NCI-H187 (cell line): ENCODE data around the gene PROZ.
"Not testable (repeated sequence)": the region's sequence is repeated elsewhere in the genome, so short reads cannot be mapped to it uniquely, and the experiment has no call there.

Experiments used
- DNase-seq, 2 experiments: peaks; one replicate each; lab custom pipeline; 2025; lab: John Stamatoyannopoulos, UW

Gene PROZ, protein sequence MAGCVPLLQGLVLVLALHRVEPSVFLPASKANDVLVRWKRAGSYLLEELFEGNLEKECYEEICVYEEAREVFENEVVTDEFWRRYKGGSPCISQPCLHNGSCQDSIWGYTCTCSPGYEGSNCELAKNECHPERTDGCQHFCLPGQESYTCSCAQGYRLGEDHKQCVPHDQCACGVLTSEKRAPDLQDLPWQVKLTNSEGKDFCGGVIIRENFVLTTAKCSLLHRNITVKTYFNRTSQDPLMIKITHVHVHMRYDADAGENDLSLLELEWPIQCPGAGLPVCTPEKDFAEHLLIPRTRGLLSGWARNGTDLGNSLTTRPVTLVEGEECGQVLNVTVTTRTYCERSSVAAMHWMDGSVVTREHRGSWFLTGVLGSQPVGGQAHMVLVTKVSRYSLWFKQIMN

DNA sequence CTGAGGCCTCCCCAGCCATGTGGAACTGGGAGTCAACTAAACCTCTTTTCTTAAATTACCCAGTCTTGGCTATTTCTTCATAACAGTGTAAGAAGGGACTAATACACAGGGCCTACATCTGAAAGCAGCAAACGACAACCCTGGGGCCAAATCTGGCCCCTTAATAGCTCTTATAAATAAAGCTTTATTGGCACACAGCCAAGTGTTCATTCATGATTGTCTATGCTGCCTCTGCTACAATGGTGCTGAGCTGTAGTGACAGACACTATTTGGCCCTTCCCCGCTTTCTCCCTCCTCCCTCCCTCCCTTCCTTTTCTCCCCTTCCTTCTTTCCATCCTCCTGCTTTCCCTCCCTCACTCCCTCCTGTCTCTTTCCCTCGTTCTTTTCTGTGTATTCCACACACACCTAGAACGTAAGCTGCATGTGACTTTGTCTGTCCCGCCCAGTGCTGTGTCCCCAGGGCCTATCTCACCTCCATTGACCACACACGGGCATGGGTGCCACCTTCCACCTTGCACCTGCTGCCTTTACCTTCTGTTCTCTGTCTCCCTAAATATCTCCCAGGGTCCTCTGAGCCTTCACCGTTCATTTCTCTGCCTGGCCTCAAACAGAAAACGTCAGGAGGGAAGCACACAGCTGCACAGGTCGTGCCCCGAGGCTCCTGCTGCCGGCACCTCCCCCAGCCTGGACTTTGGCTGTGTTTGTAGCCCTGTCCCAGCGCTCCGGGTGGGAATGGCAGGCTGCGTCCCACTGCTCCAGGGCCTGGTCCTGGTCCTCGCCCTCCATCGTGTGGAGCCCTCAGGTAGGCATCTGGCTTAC lies at the start of gene PROZ:
TSS of gene PROZ (plus strand) at position 720 of the 819 bp plus-strand sequence. CDS start at position 733, 13 bp downstream.
- DNase-seq = no peak

DNA sequence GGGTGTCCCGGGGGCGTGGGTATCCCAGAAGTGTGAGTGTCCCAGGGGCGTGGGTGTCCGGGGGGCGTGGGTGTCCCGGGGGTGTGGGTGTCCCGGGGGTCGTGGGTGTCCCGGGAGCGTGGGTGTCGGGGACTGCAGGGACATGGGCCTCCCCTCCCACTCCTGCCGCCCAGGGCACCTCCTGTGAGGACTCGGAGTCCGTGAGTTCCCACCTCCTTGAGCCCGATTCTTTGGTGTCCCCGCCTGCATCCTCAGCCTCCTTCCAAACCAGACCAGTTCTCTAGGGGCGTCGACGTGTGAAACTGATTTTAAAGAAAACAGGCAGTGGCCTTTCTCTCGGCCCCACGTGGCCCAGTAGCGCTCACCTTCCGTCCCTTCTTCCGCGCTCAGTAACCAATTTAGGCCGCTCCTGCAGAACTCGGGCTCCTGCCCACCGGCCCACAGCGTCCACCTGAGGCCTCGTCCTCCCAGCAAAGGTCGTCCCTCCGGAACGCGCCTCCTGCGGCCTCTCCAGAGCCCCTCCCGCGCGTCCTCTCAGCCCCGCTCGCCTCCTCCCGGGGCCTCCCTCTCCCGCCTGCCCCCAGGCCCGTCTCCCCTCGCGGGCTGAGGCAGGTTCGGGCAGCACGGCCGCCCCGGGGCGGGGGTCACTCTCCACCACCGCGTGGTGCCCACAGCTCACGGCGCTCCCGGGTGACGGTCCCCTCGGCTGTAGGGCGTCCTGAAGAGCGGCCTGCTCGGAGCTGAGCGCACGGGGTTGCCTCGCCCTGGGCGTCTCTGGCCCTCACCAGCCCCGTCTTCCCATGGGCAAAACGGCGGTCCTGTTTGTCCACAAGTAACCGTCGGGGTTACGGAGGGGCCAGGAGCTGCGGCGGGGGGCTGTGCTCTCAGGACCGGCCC lies 49.0 kb upstream of the PROZ start:
- DNase-seq = no peak

DNA sequence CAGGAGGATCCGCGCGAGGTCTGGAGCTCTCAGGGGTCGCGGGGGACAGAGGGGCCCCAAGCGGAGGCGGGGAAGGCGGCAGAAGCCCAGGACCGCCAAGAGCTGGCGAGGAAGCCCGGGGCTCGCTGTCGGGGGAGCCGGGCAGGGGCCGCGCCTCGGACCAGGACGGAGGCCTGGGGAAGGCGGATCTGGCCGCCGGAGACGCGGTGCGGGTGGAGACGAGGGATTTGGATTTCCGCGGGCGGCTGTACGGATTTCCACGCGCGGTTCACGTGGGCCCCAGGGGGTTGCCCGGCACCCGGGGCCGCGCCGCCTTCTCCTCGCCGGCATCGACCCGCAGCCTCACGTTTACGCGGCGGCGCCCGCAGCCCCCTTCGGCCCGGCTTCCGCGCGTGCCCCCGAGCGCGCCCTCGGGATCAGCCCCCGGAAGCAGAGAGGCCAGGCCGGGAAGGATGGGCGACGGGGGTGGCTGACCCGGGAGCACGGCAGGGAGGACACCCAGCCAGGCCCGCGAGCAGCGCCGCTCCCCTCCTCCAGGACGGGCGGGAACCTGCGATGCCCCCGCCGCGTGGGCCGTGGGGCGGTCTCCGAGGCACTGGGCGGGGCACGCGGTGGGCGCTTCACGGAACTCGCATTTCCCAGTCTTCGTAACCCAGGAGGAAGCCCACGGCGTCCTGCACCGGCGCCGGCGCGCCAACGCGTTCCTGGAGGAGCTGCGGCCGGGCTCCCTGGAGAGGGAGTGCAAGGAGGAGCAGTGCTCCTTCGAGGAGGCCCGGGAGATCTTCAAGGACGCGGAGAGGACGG lies 48.2 kb upstream of the PROZ start:
- DNase-seq = no peak

DNA sequence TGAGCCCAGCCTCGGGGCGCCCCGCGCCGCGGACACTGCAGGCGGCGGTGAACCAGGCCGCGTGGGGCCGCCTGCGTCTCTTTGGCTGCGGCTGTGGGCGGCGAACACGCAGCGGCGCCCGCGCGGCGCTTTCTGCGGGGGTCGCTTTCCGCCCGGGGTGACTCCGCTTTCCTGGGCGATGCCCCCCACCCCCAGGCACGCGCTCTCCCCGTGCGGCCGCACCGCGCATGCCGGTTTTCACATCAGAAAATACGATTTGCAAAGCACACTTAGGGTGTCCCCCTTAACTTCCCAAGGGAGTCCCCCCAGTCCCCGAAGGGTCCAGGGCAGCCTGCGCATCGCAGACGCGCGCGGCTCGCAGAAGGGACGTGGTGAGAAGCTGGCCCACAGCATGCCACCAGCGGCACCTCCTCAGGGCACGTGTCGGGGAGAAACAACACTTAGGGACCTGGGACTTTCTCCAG lies 47.6 kb upstream of the PROZ start:
- DNase-seq = no peak

DNA sequence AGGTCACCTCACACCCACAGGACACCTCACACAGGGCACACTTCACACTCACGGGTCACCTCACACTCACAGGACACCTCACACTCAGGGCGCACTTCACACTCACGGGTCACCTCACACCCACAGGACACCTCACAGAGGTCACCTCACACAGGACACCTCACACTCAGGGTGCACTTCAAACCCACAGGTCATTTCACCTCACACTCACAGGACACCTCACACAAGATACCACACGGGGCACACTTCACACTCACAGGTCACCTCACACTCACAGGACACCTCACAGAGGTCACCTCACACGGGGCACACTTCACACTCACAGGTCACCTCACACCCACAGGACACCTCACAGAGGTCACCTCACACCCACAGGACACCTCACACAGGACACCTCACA lies 46.6 kb upstream of the PROZ start:
- DNase-seq = not testable (repeated sequence)

DNA sequence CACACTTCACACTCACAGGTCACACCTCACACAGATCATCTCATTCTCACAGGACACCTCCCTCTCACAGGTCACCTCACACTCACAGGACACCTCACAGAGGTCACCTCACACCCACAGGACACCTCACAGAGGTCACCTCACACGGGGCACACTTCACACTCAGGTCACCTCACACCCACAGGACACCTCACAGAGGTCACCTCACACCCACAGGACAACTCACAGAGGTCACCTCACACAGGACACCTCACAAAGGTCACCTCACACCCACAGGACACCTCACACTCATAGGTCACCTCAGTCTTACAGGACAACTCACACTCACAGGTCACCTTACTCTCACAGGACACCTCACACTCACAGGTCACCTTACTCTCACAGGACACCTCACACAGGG lies 46.0 kb upstream of the PROZ start:
- not testable (repeated sequence) for DNase-seq

DNA sequence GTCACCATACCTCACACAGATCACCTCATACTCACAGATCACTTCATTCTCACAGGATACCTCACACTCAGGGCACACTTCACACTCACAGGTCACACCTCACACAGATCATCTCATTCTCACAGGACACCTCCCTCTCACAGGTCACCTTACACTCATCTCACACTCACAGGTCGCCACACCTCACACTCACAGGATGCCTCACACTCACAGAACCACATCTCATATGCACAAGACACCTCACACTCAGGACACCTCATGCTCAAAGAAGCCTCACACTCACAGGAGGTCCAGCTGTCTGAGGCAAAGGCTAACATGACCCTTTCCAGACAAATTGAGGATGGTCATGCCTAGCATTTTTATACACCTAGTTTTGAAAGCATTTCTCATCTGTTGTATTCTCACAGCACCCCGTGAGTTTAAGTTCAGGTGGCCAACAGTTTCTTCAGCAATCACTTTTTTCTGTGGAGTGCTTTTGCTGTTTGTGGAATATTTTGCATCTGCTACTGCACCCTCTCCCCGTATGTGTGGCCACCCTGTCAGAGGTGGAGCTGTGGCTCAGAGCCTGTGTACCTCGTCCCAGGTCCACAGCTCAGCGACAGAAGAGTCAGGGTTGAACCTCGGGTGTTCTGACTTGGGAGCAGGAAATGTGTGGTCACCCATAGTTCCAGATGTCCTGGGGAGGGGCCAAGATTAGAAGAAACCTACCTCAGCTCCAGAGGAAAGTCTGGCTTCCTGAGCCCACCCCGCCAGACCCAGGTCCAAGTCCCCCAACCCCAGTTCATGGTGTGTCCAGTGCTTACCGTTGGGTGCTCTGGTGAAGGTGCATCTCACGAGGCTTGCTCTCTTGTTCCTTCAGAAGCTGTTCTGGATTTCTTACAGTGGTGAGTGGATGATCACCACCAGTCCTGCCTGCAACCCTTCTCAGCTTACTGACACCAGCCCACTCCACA lies 45.3 kb upstream of the PROZ start:
- DNase-seq = no peak

DNA sequence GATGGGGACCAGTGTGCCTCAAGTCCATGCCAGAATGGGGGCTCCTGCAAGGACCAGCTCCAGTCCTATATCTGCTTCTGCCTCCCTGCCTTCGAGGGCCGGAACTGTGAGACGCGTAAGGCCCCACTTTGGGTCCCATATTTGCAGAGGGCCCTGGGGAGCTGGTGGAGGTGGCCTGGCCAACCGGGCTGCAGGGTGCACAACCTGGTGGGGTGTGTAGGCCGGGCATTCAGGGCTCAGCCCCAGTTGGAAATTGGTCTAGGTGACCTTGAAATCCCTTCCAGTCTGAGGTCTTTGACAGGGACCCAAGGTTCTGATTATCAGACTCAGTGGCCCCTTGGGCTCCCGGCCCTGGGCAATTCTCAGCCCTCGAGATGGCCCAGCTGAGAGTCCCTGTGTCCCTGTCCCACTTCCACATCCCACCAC lies 44.6 kb upstream of the PROZ start:
- DNase-seq = no peak

DNA sequence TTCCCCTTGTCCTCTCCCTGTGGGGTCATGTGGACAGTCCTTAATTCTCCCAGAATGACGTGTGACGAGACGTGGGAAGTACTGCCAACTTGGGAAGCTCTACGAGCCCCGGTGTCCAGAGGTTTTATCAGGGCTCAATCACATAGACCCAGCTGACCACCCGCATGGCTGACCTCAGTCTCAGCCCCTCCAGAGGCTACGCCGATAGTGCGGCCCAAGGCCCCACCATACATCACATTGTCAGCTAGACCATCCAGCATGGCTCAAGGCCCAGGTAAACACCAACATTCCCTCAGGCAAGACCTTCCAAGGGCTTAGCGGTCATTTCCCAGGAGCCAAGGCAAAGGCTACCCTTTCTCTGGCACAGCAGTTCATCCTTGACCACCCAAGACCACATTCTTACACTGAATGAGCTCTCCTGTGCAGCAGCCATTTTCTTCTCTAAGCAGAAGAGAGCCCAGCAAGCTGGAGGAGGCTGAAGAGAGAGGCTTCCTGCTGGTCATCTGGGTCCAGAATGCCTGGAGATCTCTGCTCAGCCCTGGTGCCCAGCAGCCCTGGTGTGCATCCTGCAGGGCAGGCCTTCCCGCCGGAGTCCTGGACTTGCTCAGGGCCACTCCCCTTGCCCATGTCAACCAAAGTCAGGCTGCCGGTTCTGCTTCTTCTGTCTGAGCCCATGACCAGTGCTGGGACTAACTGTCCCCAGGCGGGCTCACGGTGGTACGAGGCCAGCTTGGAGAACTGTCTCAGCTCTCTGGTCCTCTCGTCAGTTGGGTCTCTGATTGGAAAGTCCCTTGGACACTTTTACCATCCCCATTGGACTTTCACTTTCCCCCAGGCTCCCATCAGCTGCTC lies 43.7 kb upstream of the PROZ start:
- DNase-seq = no peak

DNA sequence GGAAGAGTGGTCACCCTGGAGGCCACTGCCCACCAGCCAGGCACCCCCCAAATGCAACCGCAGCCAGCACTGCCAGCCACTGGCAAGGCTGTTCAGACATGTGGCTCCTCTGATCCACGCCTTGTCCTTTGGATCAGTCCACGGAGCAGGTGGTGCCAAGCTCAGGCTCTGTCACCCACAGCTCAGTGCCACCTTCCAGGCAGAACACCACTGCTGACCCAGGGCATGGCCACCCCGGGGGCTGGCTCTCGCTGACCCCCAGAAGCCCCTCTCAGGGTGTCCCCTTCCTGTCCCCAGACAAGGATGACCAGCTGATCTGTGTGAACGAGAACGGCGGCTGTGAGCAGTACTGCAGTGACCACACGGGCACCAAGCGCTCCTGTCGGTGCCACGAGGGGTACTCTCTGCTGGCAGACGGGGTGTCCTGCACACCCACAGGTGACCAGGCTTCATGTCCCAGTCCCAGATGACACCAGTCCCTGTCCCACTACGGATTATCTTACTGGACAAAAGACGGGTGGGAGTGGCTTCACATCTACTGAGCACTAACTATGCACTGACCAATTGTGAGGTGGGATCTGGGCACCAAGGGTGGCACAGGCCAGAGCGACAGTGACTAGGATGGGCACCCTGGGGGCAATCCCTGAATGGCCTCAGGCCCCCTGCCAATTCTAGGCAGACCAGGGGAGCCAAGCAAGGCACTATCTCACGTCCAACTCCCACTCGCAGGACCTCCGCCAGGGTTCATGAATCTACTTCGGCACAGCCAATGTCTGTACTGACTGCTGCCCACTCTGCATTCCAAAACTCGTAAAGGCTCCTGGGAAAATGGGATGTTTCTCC lies 42.9 kb upstream of the PROZ start:
- DNase-seq = no peak

DNA sequence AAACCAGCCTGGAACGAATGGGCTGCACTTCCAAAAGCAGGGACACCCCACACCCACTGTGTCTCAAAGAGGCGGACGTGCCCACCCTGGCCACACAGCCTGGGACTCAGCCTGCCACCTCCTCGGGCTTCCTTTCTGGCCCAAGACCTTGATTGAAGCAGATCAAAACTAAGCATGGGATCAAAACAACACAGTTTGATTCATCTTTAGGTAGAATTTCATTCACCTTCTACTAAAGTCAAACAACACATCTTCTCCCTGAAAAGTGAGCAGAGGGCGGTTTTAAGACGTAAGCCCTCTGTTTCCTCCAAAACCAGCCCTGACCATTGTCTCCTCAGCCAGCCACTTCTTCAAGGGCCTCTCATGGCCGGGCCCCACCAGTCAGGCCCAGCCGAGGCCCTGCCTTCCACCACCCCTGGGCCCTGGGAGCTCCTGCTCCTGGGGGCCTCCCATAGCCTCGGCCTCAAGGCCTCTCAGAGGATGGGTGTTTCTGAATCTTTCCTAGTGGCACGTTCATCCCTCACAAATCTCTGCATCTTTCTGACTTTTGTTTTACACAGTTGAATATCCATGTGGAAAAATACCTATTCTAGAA lies 42.1 kb upstream of the PROZ start:
- no peak for DNase-seq

DNA sequence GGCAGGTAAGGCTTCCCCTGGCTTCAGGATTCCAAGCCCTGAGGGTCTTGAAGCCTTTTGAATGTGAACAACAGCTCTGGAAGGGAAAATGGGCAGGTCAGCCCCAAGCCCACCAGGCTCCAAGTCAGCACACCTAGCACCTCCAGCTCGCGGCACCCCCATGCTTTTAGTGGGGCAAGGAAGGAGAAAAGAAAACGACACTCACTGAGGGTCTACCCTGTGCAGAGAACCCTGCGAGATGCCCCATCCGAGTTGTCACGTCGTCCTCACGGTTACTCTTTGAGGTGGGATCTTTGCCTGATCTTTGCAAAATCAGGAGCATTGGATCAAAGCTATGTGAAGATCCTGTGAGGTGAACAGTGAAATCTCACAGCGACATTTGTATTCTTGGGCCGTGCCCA lies 41.6 kb upstream of the PROZ start:
- no peak for DNase-seq

DNA sequence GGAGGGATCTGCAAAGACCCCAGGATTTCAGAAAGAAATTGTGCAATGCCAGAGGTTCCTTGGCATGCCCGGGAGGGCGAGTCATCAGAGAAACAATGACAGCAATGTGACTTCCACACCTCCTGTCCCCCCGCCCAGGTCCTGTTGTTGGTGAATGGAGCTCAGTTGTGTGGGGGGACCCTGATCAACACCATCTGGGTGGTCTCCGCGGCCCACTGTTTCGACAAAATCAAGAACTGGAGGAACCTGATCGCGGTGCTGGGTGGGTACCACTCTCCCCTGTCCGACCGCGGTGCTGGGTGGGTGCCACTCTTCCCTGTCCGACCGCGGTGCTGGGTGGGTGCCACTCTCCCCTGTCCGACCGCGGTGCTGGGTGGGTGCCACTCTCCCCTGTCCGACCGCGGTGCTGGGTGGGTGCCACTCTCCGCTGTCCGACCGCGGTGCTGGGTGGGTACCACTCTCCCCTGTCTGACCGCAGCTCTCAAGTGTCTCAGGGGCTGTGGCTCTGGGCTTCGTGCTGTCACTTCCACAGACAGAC lies 41.0 kb upstream of the PROZ start:
- no peak for DNase-seq

DNA sequence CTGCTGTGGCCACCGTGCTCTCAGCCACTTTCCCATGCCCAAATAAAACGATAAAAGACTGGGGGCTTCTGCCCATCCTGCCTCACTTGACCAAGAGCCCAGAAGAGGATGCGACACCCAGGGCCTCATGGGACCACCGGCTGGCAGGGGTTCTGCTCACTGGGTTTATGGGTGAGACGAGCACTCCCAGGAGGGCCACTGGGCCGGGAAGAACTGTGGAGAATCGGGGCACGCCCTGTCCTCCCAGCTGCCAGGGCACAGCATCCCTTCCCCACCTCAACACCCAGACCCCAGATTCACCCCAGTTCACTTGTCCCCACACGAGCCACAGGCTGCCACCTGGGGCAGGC lies 40.6 kb upstream of the PROZ start:
- DNase-seq = no peak

DNA sequence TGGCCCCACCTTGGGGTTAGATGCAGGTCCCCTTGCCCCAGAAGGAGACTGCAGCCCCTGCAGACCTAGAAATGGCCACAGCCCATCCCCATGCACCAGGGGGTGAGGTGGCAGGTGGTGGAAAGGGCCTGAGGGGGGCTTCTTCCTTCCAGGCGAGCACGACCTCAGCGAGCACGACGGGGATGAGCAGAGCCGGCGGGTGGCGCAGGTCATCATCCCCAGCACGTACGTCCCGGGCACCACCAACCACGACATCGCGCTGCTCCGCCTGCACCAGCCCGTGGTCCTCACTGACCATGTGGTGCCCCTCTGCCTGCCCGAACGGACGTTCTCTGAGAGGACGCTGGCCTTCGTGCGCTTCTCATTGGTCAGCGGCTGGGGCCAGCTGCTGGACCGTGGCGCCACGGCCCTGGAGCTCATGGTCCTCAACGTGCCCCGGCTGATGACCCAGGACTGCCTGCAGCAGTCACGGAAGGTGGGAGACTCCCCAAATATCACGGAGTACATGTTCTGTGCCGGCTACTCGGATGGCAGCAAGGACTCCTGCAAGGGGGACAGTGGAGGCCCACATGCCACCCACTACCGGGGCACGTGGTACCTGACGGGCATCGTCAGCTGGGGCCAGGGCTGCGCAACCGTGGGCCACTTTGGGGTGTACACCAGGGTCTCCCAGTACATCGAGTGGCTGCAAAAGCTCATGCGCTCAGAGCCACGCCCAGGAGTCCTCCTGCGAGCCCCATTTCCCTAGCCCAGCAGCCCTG lies 40.0 kb upstream of the PROZ start:
- DNase-seq = no peak

DNA sequence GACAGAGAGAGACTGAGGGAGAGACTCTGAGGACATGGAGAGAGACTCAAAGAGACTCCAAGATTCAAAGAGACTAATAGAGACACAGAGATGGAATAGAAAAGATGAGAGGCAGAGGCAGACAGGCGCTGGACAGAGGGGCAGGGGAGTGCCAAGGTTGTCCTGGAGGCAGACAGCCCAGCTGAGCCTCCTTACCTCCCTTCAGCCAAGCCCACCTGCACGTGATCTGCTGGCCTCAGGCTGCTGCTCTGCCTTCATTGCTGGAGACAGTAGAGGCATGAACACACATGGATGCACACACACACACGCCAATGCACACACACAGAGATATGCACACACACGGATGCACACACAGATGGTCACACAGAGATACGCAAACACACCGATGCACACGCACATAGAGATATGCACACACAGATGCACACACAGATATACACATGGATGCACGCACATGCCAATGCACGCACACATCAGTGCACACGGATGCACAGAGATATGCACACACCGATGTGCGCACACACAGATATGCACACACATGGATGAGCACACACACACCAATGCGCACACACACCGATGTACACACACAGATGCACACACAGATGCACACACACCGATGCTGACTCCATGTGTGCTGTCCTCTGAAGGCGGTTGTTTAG lies 39.2 kb upstream of the PROZ start:
- no peak for DNase-seq
